Activated CD4-positive, alpha-beta T cell treated with anti-CD3 and anti-CD28 coated beads, Interleukin-2, amount 50 U/mL, for 1 hour (primary cell): ENCODE measurements around the gene PTPA.
A peak's percentile ranks its signal among the peaks of the same experiment; 100 is the strongest.

Source experiments
- DNase-seq: peaks from one replicate; pipeline ENCODE4 v3.0.0-alpha.2; 2020

The PTPA gene

DNA sequence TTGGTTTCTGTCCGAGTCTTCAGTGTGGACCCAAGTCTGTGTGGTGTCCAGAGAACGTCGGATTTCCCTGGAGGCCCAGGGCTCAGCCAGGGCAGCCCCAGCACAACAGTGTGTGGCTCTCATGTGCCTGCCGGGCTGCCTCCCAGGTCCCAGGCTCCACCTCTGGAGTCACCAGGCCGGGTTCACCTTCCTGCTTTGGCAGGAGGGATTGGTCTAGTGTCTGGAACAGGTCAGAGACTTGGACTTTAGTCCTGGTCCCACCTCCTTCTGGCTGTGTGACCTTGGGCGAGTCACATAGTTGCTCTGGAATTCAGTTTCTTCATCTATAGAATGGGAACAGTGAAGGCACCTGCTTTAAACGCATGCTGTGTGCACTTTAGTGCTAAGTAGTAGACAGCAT, 27.1 kb upstream of the PTPA start:
- no peak for DNase-seq

DNA sequence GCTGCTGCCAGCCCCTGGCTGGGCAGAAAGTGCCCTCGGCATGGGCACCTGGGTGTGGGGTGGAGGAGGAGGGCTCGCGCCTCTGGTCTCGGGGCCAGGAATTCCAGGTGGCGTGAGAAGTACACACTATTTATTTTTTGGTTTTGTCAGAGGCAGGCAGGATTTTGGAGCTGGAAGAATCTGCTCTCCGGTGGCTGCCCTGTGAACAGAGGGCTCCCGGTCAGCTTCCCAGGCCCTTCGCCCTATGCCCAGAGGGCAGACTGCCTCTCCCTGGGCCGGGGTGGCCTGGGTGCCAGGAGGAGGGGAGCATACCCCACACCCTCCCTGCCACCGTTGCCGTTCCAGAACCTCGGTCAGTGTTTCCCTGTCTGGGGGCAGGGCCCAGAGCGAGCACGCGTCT, 22.0 kb upstream of the PTPA start:
- no peak for DNase-seq

DNA sequence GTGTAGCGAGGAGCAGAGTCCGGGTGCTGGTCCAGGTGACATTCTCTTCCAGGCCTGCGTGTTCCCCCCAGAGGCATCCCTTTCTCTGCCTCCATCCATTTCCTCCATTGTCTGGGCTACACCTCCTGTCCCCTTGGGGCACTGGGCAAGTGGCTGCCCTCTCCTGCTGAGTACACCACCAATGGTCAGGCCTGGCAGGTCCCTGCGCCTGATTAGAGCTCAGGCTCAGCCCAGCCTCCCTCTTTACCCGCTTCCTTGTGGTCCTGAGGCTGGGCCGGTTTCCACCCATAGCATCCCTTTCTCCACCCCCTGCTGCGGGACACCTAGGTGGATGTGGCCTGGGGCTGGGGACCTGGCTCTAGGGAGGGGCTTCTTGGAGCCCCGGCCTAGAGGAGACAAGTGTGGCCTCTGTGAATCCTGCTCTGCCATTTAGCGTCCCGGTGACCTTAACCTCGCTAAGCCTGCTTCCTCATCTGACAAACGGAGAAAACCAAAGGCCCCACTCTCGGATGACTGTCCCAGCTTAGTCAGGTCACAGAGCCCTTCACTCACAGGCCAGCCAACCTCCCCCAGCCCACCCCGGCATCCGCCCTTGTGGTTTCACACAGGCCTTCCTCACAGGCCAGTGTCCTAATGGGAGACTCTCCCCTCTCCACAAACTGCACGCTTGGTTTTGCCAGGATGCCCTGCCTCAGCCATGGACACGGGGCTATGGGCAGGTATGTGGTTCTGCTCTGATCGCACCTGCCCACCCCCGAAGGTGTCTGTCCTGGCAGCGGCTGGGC, 17.4 kb upstream of the PTPA start:
- DNase-seq, result no peak

DNA sequence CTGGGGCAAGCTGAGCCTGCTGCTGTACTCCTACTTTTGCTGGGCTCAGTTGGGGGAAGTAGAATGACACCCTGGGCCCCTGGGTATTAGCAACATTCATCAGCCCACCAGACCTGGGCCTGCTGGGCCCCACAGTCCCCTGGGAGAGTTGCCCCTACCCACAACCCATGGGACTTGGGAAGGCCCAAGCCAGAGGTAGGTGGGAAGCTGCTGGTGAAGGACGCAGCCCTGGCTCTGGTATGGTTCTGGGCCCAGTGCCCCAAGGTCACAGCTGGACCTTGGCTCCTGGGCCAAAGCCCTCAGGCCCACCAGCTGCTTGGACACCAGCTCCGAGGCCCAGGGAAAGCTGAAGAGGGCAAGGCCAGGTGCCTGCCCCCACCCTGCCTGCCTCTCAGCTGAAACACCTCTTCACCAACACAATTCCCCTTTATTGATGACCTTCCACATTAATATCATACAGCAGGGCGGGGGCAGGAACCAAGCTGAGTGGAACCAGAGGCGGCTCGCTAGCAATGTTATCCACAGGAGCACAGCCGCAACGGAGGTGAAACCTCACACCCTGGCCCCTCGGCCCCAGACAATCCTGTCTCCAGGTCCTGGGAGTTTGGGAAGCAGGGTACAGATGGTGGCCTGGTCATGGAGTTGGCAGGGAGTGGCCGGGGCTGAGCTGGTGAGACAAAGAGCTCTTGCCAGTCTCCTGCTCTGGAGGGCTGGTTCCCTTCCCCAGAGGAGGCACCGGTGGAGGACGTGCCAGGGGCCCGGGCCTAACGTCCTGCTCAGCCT, 16.6 kb upstream of the PTPA start:
- no peak for DNase-seq

DNA sequence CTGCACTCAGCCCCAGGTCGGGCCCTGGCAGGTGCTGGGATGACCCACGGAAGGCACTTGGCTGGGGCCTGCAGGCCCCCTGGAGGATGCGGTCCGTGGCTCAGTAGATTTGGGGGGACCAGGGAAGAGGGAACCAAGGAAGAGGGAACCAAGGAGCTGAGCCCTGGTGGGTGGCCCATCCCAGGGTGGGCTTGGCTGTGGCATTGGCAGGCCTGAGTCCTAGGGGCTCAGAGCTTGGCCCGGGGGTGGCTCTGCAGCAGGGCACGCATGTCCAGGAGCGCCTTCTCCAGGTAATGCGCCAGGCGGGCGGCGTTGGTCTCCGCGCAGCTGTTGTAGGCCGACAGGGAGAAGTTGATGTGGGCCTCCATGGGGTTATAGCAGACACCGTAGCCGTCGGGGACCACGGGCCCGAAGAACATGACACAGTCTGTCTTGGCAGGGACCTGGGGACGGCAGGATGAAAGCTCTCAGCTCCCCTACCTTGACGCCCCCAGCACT, 16.0 kb upstream of the PTPA start:
- DNase-seq, result no peak

DNA sequence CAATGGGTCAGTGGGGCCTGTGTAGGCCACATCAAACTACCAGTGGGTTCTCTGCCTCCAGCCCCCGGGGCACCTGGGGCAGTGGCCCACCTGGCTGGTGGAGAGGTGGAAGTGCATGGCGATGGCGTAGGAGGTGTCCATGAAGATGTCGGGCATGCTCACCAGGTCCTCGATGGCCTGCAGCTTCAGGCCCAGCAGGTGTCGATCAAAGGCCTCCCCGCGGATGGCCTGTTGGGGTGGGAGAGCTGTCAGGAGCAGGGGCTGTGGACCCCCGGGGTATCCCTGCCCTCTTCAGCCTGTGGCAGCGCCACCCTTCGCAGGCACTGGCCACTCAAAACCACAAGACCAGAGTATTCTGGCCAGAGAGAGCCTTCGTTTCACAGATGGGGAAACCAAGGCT, 15.3 kb upstream of the PTPA start:
- DNase-seq, result no peak

DNA sequence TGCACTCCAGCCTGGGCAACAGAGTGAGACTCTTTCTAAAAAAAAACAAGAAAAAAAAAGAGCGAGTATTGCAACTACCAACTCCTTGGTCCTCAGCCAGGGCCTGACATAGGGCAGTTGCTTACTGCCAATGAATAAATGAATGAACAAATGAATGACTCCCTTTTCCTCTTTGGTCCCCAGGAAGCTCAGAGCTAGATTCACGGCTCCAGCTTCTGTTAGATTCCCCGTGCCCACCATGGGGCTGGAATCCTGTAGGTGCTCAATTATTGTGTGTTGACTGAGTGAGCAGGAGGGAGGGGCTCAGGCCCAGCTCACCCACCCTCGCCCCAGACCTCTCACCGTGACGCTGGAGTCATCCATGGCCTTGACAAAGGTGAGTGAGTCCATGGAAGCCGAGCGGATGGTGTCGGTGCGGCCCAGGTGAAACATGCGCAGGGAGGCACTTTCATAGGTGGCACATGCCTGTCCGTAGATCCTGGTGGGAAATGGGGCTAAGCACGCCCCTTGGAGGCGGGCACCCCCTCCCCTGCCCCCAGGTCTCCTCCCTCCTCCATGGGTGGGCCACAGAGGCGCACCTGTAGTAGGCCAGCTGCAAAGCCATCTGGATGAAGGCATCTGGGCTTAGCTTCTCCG, 13.4 kb upstream of the PTPA start:
- no peak for DNase-seq

DNA sequence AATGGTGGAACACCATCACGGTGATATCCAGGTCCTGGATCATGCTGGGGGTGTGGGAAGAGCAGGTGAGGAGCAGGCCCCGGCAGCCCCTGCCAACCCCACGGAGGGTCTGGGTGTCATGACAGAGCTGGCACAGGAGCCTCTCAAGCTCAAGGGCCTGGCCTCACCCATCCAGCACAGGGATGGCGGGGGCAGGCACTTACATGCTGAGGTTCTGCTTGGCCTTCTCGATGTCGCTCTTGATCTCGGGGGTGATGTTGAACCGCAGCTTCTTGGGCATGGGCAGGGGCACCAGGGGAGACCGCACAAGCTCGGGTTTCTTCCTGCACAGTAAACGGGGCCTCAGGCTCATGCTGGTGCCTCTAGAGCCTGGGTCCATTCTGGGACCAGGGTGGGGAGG, 12.9 kb upstream of the PTPA start:
- DNase-seq, result no peak

DNA sequence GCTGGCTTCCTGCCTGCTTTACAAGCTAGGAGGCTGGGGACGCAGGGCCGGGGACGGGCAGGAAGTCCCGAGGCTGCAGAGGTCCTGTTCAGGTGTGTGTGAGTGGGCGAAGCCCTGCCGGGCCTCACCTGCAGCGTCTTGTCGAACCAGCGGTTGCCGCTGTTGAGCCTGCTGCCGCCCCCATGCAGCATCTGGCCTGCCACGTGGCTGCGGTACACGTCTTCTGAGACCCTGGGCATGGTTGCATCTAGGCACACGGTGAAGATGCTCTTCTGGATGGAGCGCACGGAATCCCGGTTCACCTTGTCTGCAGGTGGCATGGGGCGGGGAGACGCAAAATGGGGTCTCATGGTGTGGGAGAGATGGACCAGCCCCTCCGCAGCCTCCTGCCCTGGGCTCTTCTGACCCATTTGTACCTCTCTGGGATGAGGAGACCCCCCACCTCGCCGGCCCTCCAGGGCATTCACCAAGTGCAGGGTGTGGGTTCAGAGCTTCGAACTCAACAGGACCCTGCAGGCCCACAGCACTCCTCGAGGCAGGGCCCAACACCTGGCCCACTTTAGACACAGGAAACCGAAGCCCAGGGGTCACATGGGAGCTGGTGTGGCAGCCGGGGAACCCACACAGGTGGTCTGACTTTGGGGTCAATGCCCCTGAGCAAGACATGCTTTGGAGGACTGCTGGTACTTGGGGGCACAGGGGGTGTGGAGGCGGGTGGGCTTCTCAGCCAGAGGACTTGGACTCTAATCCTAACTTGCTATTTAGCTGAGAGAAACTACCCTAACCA, 10.6 kb upstream of the PTPA start:
- DNase-seq, result no peak

DNA sequence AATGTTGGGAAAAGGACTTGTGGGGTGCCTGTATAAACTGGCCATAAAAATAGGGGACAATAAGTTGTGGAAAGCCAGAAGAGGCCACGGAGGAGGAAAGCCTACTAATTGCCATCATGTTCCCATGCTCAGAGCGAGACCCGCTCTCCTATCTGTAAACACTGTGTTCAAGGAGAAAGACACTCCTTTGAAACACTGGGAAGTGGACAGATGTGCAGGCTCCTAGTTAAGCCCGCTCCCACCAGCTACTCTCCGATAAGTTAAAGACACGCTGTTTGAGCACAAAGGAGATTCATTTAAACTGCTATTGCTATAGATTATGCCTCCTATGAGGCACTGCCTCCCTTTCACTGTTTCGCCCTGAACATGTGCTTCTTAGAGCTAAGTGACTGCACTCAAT, 9.9 kb upstream of the PTPA start:
- no peak for DNase-seq

DNA sequence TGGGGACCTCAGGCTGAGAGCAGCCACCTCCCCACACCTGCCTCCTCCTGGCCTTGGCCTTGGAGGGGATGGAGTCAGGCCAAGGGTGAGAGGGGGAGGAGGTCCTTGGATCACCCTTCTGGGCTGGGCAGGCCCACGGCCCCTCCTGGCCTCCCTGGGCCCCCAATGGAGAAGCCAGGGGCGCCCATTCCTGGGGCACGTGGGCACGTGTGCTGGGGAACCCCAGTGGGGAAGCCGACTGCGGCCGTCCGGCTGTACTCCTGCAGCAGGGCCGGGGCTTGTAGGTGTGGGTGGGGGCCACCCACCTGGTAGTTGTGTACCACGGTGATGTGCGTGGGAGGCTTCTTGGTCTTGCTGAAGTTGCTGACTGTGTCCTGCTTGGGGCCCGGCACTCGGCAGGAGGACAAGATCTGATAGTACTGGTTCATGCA, 9.1 kb upstream of the PTPA start:
- DNase-seq, result no peak

DNA sequence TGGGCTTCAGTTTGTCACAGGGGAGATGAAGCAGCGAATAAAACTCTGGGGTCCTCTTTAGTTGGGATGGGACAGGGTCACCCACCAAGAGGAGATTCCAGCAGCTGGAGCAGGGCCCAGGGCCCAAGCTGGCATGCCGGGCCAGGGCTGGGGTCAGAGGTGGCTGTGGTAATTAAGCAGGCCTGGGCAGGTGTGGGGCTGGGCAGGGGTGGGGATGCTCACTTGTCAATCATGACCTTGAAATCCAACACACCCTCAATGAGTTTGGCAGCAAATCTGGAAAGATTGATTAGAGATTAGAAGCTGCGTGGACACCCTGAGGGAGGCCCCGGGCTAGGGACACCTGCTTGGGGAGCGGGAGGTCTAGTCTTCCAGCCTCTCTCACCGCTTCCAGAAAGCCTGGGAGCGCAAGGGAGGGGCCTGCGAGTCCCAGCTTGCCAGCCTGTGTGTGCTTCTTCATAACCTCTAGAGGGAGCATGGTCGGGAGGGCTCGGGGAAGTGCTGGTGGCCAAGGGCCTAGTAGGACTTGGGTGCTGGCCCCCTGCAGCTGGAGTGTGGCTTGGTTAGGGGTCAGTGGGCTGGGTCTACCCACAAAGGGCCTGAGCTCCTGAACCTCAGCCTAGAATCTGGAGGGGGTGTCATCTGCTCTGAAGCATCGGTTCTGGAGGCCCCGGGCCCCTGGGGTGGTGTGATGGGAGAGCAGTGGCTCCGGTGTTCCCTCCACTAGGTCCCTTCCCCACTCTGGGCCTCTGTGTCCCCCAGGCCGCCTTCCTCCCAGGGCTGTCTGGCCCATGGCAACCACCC, 8.2 kb upstream of the PTPA start:
- no peak for DNase-seq

DNA sequence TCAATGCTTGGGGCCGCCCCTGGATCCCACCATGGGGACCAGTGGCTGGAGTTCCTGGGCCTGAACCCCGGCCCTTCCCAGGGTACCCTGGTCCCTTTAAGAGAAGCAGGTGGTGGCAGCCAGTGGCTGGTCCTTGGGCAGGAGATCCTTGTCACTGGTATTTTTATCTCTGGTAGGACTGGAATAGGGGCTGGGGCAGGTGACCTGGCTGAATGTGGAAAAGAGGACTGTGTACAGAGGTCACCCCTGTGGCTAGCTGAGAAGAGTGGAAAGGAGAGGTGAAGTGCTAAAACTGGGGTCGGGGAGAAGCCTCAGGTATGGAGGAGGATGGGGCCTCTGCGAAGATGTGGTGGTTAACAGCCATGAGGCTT, 7.6 kb upstream of the PTPA start:
- no peak for DNase-seq

DNA sequence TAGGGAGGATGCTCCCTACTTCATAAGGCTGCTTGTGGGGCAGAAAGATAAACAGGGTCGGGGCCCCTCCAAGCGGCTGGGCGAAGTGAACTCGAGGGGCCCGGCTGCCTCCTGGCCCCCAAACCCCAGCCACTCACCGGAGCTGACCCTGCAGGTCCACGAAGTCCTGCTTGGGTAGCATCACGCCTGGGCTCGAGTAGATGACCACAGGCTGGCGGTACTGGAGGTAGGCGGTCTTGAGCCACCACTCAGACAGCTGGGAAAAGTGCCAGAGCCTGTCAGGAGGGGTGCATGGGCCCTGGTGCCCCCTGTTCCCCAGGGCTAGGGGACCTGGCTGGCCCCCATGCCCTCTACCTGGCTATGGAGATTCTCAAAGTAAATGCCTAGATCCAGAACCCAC, 7.2 kb upstream of the PTPA start:
- DNase-seq, result no peak

DNA sequence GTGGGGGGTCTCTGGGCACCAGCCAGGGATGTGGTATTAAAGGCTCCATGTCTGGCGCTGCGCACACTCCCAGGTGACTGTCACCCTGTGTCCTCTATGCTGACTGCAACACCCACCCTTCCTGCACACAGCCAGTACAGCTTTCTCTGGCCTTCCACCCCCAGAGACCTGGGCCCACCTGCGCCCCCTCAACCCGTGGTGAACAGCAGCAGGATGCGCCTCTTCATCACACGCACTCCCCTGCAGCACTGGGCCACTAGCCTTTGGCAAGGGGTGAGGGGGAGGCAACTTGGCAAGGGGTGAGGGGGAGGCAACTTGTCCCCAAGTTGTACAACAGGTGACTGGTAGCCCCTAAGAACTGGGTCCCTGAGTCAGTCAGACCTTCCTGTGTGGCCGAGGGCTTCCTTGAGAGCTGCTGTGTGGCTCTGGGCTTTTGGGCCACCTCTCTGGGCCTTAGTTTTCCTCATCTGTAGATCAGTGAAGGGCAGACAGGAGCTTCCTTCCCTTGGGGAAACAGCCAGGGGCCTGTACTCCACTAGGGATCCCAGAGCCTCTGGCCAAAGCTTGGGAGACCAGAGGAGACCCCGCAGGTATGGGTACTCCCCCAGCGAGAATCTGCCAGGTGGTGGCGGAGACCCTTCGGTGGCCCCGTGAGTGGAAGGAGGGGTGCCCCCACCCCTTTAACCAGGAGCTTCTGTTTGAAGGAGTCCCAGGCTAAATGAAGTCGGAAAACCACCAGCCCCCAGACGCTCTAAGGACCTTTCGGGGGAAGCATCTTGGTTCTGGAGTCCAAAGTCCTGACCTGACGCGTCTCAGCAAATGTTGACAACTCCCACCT, 5.1 kb upstream of the PTPA start:
- no peak for DNase-seq

DNA sequence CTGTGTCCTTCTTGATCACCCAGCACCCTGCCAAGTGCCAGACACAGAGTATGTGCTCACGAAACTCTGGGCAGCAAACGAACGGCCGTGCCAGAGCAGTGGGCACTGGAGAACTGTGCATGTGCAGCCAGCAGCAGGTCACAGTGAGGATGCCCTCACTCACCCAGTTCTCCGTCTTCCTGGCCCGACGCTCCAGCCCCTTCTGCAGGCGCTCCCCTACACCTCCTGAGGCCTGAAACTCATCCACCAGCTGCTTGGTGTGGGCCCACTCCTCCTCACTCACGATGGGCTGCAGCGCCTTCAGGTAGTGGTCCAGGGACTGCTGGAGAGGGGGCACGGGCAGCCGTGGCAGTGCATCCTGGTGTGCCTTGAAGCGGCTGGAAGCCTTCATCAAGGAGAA, 3.6 kb upstream of the PTPA start:
- no peak for DNase-seq

DNA sequence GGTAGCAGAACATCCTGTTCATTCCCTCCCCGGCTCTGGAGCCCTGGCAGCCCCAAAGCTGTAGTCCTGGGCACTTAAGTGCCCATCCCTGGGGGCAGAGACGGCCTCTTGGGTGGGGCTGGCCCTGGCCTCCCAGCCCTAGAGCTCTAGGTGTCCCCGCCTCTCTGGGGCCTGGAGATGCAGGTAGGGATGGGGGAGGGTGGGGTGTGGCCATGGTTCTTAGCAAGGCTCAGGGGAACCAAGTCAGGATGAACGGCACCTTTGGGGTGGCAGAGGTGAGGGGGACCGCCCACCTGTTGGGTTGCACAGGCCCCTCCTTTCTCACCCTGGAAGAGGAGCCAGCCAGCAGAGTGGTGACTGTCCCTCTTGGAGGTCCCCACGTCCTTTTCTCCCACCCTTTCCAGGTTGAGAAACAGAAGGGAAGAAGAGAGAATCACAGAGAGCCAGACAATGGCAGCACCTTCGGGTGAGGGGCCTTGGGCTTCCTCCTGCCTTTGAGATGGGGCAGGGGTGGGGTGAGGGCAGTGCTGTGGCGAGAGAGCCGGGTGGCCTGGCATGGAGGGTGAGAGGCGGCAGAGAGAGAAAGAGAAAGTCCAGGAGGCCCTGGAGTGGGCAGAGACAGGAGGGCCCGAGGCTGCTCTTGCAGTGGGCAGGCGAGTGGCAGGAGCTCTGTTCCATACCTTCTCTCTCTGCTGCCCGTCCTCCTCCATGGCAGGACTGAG, 3.0 kb upstream of the PTPA start:
- no peak for DNase-seq

DNA sequence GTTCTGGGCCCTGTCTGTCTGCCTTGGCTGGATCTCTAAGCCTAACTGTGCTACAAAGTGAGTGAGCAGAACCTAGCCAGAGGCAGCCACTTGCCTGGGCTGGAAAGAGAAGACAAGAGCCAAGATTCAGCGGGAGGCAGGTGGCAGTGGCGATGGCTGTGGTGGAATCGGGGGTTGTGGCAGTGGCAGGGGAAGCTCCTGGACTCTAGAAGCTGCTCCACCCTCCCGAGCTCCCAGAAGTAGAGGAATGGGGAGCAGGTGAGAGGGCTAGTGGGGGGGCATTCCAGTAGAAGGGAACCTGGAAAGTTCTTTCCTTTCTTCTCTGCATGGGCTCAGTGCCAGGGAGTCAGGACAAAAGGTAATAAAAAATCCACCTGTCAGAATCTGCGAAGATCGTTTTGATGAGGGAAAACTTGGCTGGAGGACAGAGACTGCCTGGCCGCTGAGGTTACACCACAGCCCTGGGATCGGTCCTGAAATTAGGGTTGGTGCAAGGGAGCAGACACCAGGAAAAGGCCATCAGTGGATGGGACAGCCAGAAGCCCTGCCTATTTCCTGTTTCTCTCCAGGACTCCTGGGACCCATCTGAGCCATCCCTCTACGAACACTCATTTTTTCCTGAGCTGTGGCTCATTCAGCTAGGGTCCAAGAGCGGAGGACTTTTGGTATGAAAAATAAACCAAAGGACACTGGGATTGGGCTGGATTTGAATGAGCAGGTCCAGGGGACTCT, 2.2 kb upstream of the PTPA start:
- no peak for DNase-seq

DNA sequence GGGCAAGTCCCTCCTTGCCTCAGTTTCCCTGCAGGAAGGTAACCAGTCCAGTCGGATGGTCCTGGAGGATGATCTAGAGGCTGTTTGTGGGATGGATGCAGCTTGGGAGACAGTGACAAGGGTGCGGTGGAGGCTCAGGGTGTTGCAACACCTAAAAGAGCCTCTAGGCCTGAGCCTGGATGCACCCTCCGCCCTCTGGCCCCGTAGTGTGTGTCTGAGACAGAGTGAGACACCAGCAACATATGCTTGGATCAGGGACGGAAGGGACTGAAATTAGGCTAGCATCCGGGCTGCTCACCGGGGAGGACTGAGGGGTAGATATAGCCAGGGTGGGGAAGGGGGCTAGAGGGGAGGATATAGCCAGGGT, 1.7 kb upstream of the PTPA start:
- DNase-seq, result peak; percentile 10
